Pancreas (tissue), 10 donors: ENCODE data around the gene DDX10. TPM values are rescaled to one million over a fixed set of nuclear protein-coding genes. Genes with fewer than 3 reads are reported as not detected.

Experiments
- ATAC-seq, 4 donors: fragments of 200-7000 bp; cut with Tn5 transposase; one replicate each; pipeline versions ENCODE4 v1.8.0 to v1.9.1; 2020; ENCODE audit warnings: mild to moderate bottlenecking in 4 of 4, moderate library complexity in 4 of 4
- DNase-seq, 6 donors: peaks; one replicate each; pipeline ENCODE4 v3.0.0-alpha.2; 2020
- FAIRE-seq: peaks from 2 replicates; lab custom pipeline; 2012; peaks lifted over from hg19 to GRCh38; lab: Jason Lieb, UNC
- H3K27ac ChIP-seq, 4 donors: fragments of 200-600 bp; sonication (generic); 1 replicate in 3 of 4; 2 replicates in 1 of 4; pipeline versions ENCODE4 v1.5.0 to v1.8.0; 2020
- H3K27me3 ChIP-seq, 4 donors: fragments of 200-600 bp; one replicate each; pipeline ENCODE4 v1.8.0; 2021
- H3K36me3 ChIP-seq, 3 donors: fragments of 200-600 bp; sonication (generic) in 1 of 3; one replicate each; pipeline versions ENCODE4 v1.5.0 to v1.8.0; 2020 to 2021
- H3K4me1 ChIP-seq, 3 donors: fragments of 200-600 bp; one replicate each; pipeline ENCODE4 v1.8.0; 2021
- H3K4me3 ChIP-seq, 4 donors: fragments of 200-600 bp; sonication (generic) in 2 of 4; one replicate each; pipeline versions ENCODE4 v1.5.0 to v1.8.0; 2020 to 2021
- H3K9me3 ChIP-seq, 4 donors: fragments of 200-600 bp; one replicate each; pipeline ENCODE4 v1.8.0; 2021
- WGBS, 2 donors: extraction: QIAGEN DNeasy Blood & Tissue Kit; methylation state at CpG; one replicate each; pipeline ENCODE4 v1.1.7; 2013; 5-methylcytosine and 5-hydroxymethylcytosine counted together
- intact Hi-C, 3 donors: fragments of 100-400 bp; cut with DNase I; formaldehyde crosslinking; loops; one replicate each; pipeline versions ENCODE4 v1.11.1 to v1.14.2; 2022
- polyA plus RNA-seq, 2 donors: library from polyadenylated mRNA; stranded (reverse); fragments of 200-250 nt; gene quantifications; one replicate each; pipeline ENCODE4 v1.2.3, GENCODE V29; 2013
- total RNA-seq, 6 donors: library from RNA; stranded (reverse); fragmentation: NEBNext Ultra II Directional in 4 of 6; extraction: Animal tissue kit (Norgen Biotek cat#: 25700) in 4 of 6; gene quantifications; one replicate each; pipeline versions ENCODE4 v1.2.1 to v1.2.4, GENCODE V29; 2021 to 2023
- TF ChIP-seq, protein P1 (sequence below), 4 donors: fragments of 200-600 bp; sonication (generic) in 3 of 4; IDR thresholded peaks; one replicate each; pipeline versions ENCODE4 v1.5.0 to v1.8.0; 2021; ENCODE audit warnings: antibody characterized with exemption in 4 of 4
- donor health status: healthy with polysubstance abuse.
- donor health status: DM: no; HTN: no; CAD: no; lungs with moderate emphysema.
- donor health status: DM: no; HTN: no; CAD: no.
- donor health status: control.
- donor health status: control.
- donor health status: Bipolar disorder and iron deficiency.
- donor health status: DM: yes; HTN: yes; CAD: no.
- donor health status: DM: no; HTN: no; CAD: no.
- donor health status: DM: no; HTN: no; CAD: no.
- donor health status: DM: yes; HTN: yes; CAD: no.

The DDX10 gene
- total and polyA plus RNA-seq, 8 donors: 10.9 to 18.4 (median 16.5) TPM

DNA sequence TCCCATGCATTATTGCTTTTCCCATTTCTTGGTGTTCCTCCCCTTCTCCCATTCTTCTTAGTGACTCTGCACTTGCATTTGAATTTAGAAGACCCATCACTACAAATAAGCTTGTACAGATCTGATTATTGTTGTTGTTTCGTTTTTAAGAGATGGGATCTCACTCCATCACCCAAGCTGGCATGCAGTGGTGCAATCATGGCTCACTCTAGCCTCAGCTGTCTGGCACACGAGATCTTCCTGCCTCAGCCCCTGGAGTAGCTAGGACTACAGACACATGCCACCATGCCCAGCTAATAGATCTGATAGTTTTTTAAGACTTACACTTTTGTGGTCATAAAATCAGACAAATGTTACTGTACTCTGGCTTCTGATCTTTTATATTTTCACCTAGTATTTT lies 252.1 kb downstream of the DDX10 start:
- no peak for FAIRE-seq

DNA sequence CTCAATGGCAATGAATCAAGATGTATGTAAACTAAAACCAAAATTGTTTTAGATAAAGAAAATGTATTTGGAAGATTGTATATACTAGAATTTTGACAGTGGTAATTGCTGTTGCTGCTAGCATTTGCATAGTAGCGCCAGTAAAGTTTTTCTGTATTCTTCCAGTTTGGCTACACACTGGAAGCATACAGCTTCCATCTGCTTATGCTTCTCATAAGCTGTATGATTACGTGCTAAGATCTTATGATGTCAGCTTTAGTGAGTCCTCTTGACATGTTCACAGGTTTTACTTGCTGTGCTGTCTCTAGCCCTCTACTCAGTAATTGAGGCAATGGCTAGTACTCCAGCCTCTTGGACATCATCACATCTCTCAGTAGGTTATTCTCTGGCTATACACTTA lies 256.3 kb downstream of the DDX10 start:
- intact Hi-C loops: no loop called here
- Histone ChIP-seq H3K9me3 (no peaks in the 10 kb centered on the region), H3K4me1 (no peaks in the 10 kb centered on the region), H3K4me3 (no peak overlapping the region), H3K27me3 (no peaks in the 10 kb centered on the region), H3K36me3 (no peaks in the 10 kb centered on the region), H3K27ac (no peak overlapping the region)
- TF ChIP-seq, protein P1, sequence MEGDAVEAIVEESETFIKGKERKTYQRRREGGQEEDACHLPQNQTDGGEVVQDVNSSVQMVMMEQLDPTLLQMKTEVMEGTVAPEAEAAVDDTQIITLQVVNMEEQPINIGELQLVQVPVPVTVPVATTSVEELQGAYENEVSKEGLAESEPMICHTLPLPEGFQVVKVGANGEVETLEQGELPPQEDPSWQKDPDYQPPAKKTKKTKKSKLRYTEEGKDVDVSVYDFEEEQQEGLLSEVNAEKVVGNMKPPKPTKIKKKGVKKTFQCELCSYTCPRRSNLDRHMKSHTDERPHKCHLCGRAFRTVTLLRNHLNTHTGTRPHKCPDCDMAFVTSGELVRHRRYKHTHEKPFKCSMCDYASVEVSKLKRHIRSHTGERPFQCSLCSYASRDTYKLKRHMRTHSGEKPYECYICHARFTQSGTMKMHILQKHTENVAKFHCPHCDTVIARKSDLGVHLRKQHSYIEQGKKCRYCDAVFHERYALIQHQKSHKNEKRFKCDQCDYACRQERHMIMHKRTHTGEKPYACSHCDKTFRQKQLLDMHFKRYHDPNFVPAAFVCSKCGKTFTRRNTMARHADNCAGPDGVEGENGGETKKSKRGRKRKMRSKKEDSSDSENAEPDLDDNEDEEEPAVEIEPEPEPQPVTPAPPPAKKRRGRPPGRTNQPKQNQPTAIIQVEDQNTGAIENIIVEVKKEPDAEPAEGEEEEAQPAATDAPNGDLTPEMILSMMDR (IDR thresholded peaks at IDR 0.05): no peak
- FAIRE-seq: no peak
- no peak for DNase-seq
- 97 to 99% methylated on average over 2 of the region's 2 CpGs for WGBS, 2 donors
- no peak for ATAC-seq

More for the DNA sequence above, 252.1 kb downstream of the DDX10 start:
- Histone ChIP-seq H3K4me3 (no peak overlapping the region), H3K27me3 (no peaks in the 10 kb centered on the region), H3K36me3 (no peaks in the 10 kb centered on the region), H3K4me1 (no peaks in the 10 kb centered on the region), H3K9me3 (no peaks in the 10 kb centered on the region), H3K27ac (no peak overlapping the region)
- WGBS, 2 donors: 72 to 80% methylated on average over 2 of the region's 2 CpGs
- ATAC-seq (no peak), DNase-seq (no peak)
- TF ChIP-seq, protein P1 (IDR thresholded peaks at IDR 0.05): no peak
- intact Hi-C loops: no loop called here

DNA sequence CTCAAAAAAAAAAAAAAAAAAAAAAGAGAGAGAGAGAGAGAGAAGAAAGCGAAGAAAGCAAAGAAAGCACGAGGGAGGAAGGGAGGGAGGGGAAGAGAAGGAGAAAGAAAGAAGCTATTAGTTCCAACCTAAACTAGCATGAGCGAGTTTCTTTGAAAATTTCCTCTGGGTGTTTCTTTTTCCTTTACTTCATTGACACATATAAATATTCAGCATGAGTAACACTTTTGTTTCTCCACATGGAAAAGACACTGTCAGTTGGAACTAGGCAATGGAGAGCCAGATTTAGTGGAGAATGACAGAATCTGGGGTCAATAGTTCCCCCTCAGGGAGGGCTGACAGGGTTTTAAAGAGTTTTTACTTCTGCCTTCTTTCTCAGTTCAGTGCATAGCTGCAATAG lies 257.4 kb downstream of the DDX10 start:
- FAIRE-seq: no peak
- H3K27ac ChIP-seq: no peak overlapping the region
- no peak for ATAC-seq
- H3K27me3 ChIP-seq: no peaks in the 10 kb centered on the region
- H3K36me3 ChIP-seq: no peaks in the 10 kb centered on the region
- no peaks in the 10 kb centered on the region for H3K4me1 ChIP-seq
- H3K9me3 ChIP-seq: no peaks in the 10 kb centered on the region
- intact Hi-C loops: no loop called here
- TF ChIP-seq, protein P1 (IDR thresholded peaks at IDR 0.05): no peak
- WGBS, 2 donors: 90 to 93% methylated on average over 3 of the region's 3 CpGs
- DNase-seq: no peak
- H3K4me3 ChIP-seq: no peak overlapping the region

DNA sequence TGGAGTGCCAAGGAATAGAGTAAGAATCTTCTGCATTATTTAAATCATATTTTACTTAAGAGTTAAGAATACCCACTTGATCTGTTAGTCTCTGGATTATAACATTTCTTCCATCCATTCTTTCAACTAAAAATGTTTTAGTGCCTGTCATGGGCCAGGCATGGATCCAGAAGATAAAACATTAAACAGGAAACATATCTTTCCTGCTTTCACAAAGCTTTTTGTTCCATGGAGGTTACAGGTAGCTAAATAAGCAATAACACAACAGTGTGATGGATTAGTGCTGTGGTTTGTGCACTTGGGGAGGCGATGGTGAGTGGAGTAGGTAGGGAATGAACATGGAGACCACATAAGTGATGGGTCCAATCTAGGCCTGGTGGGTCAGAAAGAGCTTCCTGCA lies 258.5 kb downstream of the DDX10 start:
- Histone ChIP-seq H3K9me3 (no peaks in the 10 kb centered on the region), H3K4me3 (no peak overlapping the region), H3K27me3 (no peaks in the 10 kb centered on the region), H3K27ac (no peak overlapping the region), H3K4me1 (no peaks in the 10 kb centered on the region), H3K36me3 (no peaks in the 10 kb centered on the region)
- DNase-seq (no peak), ATAC-seq (no peak), FAIRE-seq (no peak)
- TF ChIP-seq, protein P1 (IDR thresholded peaks at IDR 0.05): no peak
- intact Hi-C loops: no loop called here
- 67 to 74% methylated on average over 1 of the region's 1 CpG for WGBS, 2 donors

DNA sequence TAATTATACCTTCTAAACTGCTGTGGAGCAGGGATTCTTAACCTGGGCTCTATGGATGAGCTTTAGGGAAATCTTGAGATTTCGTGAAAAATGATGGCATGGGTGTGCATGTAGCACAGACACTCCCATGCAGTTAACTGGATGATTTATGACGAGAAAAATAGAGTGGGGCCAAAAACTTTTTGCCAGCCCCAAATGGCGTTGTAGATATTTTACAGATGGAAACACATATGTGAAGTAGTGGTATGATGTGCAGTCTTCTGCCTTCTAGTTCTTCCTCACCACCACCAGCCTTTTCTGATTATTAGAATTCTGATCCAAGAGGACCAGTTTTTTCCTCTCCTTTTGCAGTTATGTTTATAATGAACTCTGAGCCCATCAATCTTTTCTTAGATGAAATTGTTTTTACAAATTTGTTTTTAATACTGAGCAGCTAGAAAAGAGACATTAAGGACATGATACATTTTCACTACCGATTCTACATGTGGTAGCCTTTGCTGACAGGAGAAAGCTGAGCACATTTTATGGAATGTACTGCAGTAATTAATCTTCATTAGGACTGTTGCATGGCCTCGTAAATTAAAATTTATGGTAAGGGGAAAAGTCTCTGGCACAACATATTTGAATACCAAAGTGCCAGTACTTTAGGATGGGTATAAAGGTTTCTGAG lies 261.4 kb downstream of the DDX10 start:
- TF ChIP-seq, protein P1 (IDR thresholded peaks at IDR 0.05): no peak
- no peak for FAIRE-seq
- intact Hi-C loops: no loop called here
- Histone ChIP-seq H3K4me3 (no peak overlapping the region), H3K36me3 (no peaks in the 10 kb centered on the region), H3K27ac (no peak overlapping the region), H3K9me3 (no peaks in the 10 kb centered on the region), H3K4me1 (no peaks in the 10 kb centered on the region), H3K27me3 (no peaks in the 10 kb centered on the region)
- WGBS, 2 donors: 82% methylated on average over 5 of the region's 5 CpGs
- DNase-seq: no peak
- ATAC-seq: no peak
